NCI-H774 (cell line): ENCODE data around the gene DYTN.
A peak's percentile ranks its signal among the peaks of the same experiment; 100 is the strongest.
"Not testable (repeated sequence)": the region's sequence is repeated elsewhere in the genome, so short reads cannot be mapped to it uniquely, and the experiment has no call there.

Experiments used
- DNase-seq: peaks from one replicate; lab custom pipeline; 2025; lab: John Stamatoyannopoulos, UW

The DYTN gene, protein sequence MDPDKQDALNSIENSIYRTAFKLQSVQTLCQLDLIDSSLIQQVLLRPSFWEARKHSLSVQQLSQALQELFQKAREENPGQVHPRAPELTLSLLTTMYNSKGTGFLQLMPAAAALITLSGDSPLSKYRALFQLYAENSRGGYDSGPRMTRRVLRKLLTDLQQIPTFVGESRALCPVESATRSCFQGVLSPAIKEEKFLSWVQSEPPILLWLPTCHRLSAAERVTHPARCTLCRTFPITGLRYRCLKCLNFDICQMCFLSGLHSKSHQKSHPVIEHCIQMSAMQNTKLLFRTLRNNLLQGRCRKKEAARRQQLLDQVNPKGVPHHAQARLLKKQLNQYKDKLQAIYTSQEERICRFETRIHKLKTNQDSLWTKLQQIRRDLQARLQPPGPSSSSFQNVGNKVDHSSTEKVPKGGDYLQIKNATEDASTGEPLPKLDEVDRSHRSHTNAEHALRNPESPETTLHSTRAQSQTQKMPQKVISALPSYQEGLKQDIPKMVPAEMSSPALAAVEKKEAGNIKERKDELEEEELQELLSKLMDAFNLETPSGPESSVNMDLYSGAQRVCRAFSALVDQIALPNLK

DNA sequence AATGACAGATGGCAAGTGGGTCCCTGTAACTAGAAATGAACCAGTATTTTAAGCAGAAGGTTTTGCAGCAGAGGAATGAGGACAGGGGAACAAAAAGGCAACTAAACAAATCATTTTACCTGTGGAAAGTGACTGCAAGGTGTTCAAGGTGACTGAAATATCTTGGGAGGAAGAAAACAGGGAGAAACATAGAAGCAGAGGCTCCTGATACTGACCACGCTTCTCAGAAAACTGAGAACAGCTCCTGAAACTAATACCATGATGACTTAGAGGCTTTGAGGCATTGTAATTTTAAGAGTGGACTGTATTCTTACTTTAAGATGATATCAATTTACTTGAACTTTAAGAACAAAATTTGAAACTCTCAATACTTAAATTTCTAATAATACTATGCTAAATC is at the start of gene DYTN:
Gene DYTN, minus strand, starts transcription at position 101 of the 400 bp plus-strand sequence. CDS start 117 bp downstream, outside the sequence.
- no peak for DNase-seq

DNA sequence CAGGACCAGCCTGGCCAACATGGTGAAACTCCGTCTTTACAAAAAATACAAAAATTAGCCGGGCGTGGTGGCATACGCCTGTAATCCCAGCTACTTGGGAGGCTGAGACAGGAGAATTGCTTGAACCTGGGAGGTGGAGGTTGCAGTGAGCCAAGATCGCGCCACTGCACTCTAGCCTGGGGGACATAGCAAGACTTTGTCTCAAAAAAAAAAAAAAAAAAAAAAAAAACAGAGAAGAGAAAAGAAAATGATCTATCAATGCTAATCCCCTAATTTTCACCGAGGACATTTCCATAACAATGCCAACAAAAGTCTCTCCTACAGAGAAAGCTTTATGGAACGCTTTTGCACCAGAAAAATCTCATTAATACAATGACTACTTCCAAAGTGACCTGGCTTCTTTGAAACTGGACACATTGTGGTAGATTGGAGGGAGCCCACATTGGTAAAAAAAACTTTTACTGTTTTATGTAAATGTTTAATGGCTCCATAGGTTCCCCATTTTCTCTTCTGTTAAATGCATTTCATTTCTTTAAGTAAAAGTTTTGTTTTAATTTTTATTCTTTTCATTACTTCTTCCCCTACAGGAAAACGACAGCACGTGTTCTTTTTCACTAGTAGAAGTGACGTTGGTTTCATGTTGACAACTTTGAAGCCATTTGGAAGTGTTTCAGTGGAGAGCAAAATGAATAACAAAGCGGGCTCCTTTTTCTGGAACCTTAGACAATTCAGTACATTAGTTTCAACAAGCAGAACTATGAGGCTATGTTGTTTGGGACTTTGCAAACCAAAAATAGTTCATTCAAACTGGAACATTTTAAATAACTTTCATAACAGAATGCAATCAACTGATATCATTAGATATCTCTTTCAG is 48.1 kb upstream of the DYTN start:
- no peak for DNase-seq

DNA sequence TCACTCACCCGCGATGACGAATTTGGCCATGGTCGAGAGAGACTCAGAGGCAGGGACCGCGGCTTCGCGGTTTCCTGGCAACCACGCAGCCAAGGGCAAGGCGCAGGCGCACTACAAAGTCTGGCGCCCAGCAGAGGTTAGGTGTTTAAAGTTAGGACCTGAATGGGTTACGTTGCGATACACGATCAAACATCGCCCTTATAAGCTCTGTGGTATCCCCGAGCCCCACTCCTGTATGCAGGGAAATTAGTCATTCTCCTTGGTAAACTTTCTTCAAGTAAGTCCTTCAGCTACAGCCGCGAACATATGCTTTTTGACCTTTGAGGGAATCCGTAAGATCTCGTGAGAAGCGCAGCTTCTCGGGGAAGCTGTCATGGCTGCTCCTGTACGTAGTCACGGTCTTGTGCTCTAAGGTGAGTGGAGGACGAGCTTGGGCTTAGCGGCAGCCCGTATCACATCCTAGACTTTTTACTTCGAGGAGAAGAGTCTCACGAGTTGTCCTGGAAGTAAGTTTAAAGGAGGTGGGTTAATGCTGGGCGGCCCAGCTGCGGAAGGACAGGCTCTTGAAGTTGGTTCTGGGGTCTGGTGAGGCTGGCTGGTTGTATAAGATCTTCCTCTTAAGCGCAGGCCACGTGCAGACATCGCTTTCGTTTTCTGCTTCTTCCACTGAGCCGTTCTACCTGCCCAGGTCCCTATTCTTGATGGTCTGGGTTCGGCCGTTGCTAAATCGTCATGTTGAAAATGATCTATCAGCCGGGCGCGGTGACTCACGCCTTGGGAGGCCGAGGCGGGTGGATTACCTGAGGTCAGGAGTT is 47.3 kb upstream of the DYTN start, which contains the start of the genes FASTKD2 and MDH1B:
Gene FASTKD2, plus strand, starts transcription at position 365 of the 815 bp plus-strand sequence. CDS start 1,088 bp downstream, outside the sequence.
Gene MDH1B, minus strand, starts transcription at position 87 of the 815 bp plus-strand sequence. Its CDS starts 57 bp downstream, at position 30.
- DNase-seq, result peak; percentile 86

DNA sequence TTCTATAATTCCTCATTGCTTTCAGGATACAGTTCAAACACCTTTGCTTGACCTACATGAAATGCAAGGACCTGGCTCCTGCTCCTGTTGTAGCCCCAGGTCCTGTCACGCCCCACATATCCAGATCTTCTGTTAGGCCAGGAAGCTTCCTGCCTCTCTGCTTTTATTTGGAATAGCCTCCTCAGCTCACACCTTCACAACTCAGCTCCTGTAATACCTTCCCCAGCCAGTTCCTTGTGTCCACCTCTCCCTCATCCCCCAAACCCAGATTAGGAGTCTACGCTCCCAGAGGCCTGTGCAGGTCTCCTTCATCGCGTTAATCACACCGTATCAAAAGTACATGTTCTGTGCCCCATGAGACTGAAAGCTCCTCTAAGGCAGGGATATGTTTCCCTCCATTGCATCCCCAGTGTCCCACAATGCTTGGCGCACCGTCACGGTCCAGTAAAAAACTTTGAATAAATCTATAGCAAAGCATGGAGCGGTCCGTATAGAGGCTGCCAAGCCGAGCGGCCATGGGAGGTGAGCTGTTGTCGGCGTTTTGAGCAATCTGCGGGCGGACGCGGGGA is 46.6 kb upstream of the DYTN start:
- no peak for DNase-seq

DNA sequence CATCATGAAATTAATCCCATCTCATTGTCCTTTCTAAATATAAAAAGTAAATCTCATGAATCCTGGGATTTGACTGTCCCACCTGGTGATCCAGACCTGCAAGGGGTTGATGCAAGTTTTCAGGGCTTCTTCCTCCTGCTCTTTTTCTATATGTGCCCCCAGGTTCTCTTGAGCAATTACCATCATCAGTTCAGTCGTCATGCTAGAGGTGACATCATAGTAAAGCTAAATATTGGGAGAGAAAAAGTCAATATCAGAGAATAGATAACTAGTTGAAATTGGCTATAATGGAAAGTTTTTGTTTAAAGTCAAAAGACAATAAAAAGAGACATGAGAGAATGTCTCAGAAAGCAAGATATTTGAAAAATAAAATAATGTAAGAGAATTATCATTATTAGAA is 38.6 kb upstream of the DYTN start:
- no peak for DNase-seq

DNA sequence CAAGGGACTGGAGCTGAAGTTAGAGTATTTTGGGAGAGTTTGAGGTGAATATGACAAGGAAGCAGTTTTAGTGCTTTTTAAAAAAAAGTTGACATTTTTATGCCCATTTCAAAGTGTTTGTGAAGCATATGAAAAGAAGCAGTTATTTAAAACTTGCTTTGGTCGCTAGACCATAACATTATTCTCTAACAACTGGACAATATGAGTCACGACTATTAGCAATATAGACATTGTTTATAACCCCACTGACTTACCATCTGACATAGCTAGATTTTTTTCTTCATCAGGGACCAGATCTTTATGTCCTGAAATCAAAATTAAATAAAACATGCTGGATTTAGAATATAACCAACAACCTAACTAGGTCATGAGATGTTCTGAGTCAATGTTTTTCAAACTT is 22.6 kb upstream of the DYTN start:
- DNase-seq, result no peak

DNA sequence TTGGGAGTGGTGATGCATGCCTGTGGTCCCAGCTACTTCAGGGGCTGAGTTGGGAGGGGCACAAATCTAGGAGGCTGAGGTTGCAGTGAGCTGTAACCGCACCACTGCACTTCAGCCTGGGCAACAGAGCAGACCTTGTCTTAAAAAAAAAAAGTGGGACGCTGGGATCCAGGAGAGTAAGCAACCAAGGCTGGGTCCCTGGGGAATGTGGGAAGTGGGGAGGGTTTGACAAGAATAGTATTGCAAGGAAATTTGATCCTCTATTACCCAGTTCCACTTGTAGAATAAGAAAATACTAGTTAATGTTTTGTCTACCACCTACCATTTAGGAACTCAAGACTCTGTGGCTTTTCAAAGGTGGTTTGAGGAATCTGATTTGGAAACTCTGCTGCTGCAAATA is 21.1 kb upstream of the DYTN start:
- no peak for DNase-seq

DNA sequence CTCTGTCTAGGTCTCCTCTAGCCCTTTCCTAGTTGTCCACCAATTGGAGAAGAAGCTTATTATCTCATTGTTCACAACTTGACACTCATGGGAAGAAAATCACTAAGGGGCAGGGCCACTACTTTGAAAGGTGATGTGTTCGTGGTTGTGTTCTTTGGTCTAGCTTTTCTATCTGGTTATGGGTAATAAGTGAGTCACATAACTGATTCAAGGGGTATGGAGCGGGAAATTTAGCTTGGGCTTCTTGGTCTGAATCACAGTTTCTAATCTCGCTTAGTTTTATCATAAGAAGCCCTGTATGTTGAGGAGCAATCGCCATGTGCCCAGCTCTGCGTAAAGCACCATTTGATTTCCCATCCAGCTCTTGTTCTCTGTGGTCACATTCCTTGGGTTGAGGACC is 18.7 kb upstream of the DYTN start:
- no peak for DNase-seq

DNA sequence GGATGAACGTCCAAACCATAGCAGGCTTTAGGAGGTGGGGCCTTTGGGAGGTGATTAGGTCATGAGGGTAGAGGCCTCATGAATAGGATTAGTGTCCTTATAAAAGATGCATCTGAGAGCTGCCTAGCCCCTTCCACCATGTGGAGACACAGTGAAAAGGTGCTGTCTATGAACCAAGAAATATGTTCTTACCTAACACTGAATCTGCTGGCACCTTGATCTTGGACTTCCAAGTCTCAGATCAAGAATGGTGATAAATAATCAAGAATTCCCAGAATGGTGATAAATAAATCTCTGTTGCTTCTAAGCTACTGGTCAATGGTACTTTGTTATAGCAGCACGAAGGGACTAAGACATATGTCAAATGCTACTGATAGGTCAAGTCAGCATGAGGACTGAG is 15.1 kb upstream of the DYTN start:
- DNase-seq, result no peak

DNA sequence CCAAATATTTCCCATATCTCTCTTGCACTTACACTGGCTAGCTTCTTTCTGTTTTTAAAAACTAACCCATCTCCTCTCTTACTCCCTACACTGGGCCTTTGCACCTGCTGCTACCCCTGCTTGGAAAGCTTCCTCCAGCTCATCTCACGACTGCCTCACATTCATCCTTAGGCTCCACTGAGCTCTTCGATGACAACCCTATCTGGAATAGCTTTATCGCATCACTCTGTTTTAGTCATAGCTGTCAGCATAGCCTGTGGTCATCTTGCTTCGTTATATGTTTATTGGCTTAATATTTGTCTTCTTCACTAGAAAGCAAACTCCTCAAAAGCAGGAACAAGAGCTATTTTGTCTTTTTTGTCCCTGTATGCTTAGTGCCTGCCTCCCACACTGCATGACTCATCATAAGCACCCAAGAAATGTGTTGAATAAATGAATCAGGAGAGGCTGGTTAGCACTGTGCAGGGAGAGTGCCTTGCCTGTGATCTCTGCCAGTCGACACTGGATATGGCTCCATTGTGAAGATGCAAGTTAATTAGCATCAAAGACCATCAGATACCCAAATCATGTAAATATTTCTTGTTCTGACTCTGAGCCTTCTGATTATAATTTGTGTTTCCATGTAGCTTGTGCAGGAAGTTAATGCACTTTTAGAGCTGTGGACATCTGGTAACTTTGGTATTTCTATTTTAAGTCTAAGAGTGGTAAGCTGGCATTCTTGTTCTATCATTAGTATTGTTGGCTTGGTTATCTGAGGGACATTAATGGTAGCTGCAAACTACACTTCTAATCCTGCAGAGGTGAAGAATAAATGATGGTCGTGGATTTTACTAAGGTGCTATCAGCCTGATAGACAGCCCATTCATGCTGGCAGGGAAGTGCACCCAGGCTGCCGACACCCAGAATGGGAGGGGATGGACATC is 10.3 kb upstream of the DYTN start:
- DNase-seq, result no peak

DNA sequence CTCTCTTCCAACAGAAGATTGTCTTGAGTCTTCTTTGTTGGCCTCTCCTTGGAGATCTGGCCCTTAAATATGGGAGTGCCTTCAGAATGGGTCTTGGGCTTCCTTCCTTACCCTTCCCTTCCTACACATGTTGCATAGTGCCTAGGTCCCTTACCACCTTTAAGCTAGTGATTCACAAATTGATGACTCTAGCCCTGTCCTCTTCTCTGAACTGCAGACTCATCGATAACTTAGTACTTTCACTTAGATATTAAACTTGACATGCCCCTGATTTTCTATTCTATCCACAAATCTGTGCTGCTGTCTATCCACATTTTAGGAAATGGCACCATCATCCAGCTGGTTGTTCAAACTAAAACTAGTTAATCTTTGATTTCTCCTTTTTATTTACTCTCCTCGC is 9.1 kb upstream of the DYTN start:
- no peak for DNase-seq

DNA sequence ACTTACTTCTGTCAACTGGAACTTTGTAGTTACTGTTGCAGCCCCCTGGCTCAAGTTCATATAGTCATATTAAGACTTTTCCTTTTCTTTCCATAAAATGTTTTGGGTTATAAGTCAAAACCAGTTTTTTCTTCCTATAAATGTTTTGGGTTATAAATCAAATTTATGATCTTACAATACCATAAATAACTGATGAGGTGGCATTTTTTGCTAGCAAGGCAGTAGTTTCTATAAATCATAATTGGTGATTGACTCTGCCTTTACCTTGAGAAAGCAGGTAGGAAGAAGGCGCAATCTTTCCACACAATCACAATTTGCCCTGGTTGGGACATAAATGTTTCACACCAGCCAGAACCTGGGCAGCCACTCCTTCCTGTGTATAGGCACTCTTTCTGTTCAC is 5.1 kb upstream of the DYTN start:
- no peak for DNase-seq

DNA sequence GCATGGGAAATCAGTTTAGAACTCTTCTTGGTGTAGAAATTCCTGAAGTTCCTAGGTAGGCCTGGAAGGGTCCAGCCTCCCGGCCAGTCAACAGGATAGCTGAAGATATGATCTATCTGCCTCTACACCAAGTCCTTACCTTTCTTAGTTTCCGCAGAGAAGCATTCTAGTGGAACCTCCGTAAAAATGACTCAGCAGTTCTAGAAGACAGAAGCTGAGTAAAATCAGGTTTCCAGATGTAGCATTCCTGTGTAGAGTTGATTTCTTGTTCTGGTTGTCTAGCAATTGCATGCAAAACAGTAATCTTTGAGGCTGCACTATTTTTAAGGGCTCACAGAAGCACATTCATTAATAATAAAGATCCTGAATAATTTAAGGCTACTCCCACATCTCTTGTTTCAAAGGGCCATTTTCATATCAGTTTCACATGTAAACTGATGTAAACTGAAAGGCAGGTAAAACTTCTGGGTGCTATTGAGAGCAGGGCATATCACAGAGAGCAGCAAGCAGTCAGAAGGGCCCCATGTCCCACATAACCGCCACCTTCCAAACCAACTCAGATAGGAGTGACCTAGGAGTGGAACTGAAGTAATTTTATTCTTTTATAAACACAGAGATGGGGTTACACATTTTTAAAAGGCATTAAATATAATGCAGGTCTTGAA is 3.2 kb upstream of the DYTN start:
- DNase-seq, result no peak

DNA sequence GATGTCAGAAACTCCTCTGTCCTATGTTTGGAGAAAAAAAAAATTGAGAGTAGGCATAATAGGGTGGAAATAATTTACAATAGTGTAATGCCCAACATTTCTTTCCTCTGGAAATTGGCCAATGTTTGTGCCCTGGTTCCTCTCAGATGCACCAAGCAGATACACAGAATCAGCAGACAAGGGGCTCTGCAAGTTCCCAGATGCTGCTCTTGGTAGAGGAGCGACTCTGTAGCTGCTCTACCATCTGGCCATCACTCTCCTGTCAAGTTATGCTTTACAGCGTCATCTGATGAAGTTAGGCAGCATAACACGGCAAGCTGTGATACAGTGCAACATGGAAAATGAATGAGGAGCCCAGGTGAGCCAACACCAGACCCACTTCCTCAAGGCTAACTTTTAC is 1.6 kb downstream of the DYTN start:
- no peak for DNase-seq

DNA sequence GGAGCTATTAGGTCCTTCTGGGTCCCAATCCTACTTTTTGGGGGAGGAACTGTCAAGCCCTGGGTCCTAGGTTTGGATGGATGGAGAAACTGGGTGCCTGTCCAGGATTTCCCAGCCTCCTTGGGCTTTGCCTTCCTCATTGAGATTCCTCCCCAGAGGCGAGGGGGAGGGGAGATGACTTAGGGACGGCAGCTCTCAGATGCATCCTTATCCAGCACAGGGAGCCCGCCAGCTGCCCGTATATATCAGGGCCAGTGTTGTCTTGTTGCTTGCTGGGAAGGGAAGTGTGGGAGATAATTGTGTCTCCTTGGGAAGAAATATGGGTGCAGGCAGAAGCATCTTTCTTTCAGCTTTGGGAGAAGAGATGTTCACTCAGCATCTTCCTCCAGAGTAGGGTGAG is 3.0 kb downstream of the DYTN start:
- not testable (repeated sequence) for DNase-seq

DNA sequence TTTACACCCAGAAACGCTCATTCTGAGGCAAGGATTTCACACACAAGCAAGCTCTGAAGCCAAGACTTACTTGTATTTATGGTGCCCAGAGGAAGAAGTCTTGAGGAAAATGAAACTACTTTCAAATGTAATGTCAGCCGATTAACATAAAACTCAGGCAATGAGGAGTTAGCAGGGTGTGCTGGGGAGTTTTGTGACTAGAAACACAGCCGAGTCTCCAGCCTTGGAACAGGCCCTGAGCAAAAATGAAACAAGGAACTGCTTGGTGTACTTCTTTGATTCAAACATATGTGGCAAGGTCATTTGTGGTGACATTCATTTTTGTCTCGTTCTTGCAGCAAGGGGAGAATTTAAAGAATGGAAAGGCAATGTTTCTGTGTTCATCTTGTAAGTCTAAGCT is 4.5 kb downstream of the DYTN start:
- no peak for DNase-seq

DNA sequence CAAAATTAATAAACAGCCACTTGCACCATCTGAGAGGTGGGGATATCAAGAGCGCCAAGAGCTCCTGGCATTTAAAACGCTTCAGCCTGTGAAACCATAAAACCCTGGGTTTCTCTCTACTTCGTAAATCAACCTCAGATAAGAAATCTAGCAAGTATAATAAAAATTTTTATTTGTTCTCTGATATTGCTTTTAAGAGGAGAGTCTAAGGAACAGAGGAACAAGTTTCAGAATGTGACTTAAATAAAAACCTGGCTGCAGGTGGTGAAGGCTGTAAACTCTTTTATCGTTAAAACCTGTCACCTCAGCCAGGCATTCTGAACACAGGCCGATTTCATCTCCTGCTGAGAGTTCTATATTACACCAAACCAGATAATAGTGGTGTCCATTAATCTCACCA is 9.9 kb downstream of the DYTN start:
- no peak for DNase-seq

DNA sequence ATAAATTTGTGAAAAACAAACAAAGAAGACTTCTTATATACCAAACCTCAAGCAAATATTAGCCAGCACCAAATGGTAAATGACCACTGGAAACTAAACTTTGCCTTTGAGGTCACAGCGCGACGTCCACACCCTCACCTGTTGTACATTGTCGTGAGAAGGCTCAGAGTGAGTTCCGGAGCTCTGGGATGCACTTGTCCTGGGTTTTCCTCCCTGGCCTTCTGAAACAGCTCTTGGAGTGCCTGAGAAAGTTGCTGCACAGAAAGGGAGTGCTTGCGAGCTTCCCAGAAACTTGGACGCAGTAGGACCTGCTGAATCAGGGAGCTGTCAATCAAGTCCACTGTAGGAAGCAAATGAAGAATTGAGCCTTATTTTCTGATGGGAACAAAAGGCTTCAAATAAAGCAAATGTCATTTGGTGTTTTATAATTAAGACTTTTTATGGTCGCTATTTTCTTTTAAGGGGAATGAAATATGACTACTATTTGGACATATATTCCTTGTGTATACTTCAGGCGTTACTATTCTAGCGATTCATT is 11.0 kb downstream of the DYTN start:
- DNase-seq, result no peak

DNA sequence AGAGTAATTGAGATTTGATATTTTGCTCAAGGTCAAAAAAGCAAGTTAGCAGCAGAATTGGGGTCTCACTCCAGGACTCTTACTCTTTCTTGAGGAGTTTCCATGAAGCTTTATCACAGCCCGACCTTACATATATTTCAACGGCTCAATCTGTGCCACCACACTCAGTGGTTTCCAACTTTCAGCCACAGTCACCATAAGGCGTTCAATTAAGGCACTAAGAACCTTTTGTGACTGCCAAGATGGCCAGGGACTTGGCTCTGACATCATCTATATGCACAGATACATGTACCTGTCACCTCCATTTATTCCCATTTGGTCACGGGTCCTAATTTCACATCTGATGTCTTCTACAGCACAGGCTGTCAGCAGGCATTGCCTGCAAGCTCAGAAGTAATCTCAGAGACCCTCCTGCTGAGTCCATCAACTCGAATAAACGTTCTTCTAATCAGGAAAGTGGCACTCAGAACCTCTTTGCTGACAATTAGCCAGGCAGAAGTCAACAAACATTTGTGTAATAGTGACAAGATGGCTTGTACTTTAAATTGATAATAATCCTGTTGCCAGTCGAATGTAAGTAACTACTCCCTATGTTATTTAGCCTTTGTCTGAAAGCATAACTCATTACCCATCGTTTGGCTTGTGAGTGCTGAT is 16.1 kb downstream of the DYTN start:
- no peak for DNase-seq
